ENCODE measurements around the gene FZD7.

Gene FZD7

GRCh38 chr2:202054679-202055078, 21.0 kb downstream of the FZD7 start:
- in situ Hi-C loops (cut with HindIII; ENCODE audit: low pct_ligation_motif_present, low pct_unique_long_range_greater_than_20kb, low sequenced_read_pairs) = no loop called here
- no peak for DNase-seq

GRCh38 chr2:202056611-202057010, 23.0 kb downstream of the FZD7 start:
- in situ Hi-C loops (cut with HindIII; ENCODE audit: low pct_ligation_motif_present, low pct_unique_long_range_greater_than_20kb, low sequenced_read_pairs) = no loop called here
- peak; percentile 33 for DNase-seq

- in situ Hi-C loops (cut with HindIII; ENCODE audit: low pct_ligation_motif_present, low pct_unique_long_range_greater_than_20kb, low sequenced_read_pairs) = no loop called here
- DNase-seq = peak; percentile 15
Measured at GRCh38 chr2:202060218-202060617, 26.6 kb downstream of the FZD7 start.

GRCh38 chr2:202061695-202062094, 28.0 kb downstream of the FZD7 start:
- no peak for DNase-seq
- in situ Hi-C loops (cut with HindIII; ENCODE audit: low pct_ligation_motif_present, low pct_unique_long_range_greater_than_20kb, low sequenced_read_pairs) = no loop called here

- in situ Hi-C loops (cut with HindIII; ENCODE audit: low pct_ligation_motif_present, low pct_unique_long_range_greater_than_20kb, low sequenced_read_pairs) = no loop called here
- DNase-seq = peak; percentile 48
Measured at GRCh38 chr2:202064171-202064880, 30.7 kb downstream of the FZD7 start.

- in situ Hi-C loops (cut with HindIII; ENCODE audit: low pct_ligation_motif_present, low pct_unique_long_range_greater_than_20kb, low sequenced_read_pairs) = no loop called here
- no peak for DNase-seq
Measured at GRCh38 chr2:202064881-202065230, 31.2 kb downstream of the FZD7 start.

- DNase-seq = no peak
- in situ Hi-C loops (cut with HindIII; ENCODE audit: low pct_ligation_motif_present, low pct_unique_long_range_greater_than_20kb, low sequenced_read_pairs) = no loop called here
Measured at GRCh38 chr2:202065876-202066275, 32.2 kb downstream of the FZD7 start.

- no peak for DNase-seq
- in situ Hi-C loops (cut with HindIII; ENCODE audit: low pct_ligation_motif_present, low pct_unique_long_range_greater_than_20kb, low sequenced_read_pairs) = no loop called here
Measured at GRCh38 chr2:202066875-202067274, 33.2 kb downstream of the FZD7 start.

GRCh38 chr2:202067589-202067988, 33.9 kb downstream of the FZD7 start:
- no peak for DNase-seq
- in situ Hi-C loops (cut with HindIII; ENCODE audit: low pct_ligation_motif_present, low pct_unique_long_range_greater_than_20kb, low sequenced_read_pairs) = no loop called here

GRCh38 chr2:202069170-202070067, 35.8 kb downstream of the FZD7 start:
- in situ Hi-C loops (cut with HindIII; ENCODE audit: low pct_ligation_motif_present, low pct_unique_long_range_greater_than_20kb, low sequenced_read_pairs) = no loop called here
- DNase-seq = no peak

- in situ Hi-C loops (cut with HindIII; ENCODE audit: low pct_ligation_motif_present, low pct_unique_long_range_greater_than_20kb, low sequenced_read_pairs) = no loop called here
- DNase-seq = no peak
Measured at GRCh38 chr2:202071107-202071506, 37.5 kb downstream of the FZD7 start.

- in situ Hi-C loops (cut with HindIII; ENCODE audit: low pct_ligation_motif_present, low pct_unique_long_range_greater_than_20kb, low sequenced_read_pairs) = no loop called here
- peak; percentile 22 for DNase-seq
Measured at GRCh38 chr2:202072226-202072625, 38.6 kb downstream of the FZD7 start.

- in situ Hi-C loops (cut with HindIII; ENCODE audit: low pct_ligation_motif_present, low pct_unique_long_range_greater_than_20kb, low sequenced_read_pairs) = no loop called here
Measured at GRCh38 chr2:202072737-202073401, 39.2 kb downstream of the FZD7 start, which contains the start of gene KIAA2012. Gene KIAA2012, plus strand, starts transcription at chr2:202073255. Its CDS starts 373 bp downstream, at chr2:202073628.

GRCh38 chr2:202074324-202074723, 40.7 kb downstream of the FZD7 start:
- DNase-seq = no peak
- in situ Hi-C loops (cut with HindIII; ENCODE audit: low pct_ligation_motif_present, low pct_unique_long_range_greater_than_20kb, low sequenced_read_pairs) = no loop called here

More at GRCh38 chr2:202072737-202073401, 39.2 kb downstream of the FZD7 start, which contains the start of gene KIAA2012:
- DNase-seq = no peak

- in situ Hi-C loops (cut with HindIII; ENCODE audit: low pct_ligation_motif_present, low pct_unique_long_range_greater_than_20kb, low sequenced_read_pairs) = no loop called here
- no peak for DNase-seq
Measured at GRCh38 chr2:202079310-202079709, 45.7 kb downstream of the FZD7 start.

GRCh38 chr2:202084265-202084664, 50.6 kb downstream of the FZD7 start:
- DNase-seq = no peak
- in situ Hi-C loops (cut with HindIII; ENCODE audit: low pct_ligation_motif_present, low pct_unique_long_range_greater_than_20kb, low sequenced_read_pairs) = no loop called here
